ENCODE measurements around the gene HACL1.
A peak's percentile ranks its signal among the peaks of the same experiment; 100 is the strongest.

Gene HACL1

DNA sequence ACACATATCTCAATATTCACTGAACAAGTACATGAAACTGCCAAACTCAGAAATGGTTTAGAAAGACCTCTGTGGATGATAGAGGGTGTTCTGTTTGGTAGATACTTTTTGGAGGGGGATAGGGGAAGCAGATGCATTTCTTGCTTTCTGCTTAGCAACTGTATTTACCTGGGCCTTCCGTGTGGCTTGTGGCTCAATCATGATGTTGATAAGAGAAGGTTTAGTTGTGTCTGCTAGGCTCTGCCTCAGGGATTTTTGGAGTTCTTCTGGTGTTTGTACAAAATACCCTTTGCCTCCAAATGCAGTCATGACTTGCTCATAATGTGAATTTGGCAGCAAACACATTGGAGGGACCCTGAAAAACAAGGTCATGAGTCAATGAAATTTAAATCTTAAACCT is 38.2 kb downstream of the HACL1 start:
- FAIRE-seq (no peak), DNase-seq (ENCODE audit: insufficient read length) (no peak)
- TF ChIP-seq POLR2AphosphoS5 (IDR thresholded peaks at IDR 0.05; ENCODE audit: low read depth, low read length) (no peak), TAF1 (IDR thresholded peaks at IDR 0.05; ENCODE audit: borderline replicate concordance, low read depth, low read length) (no peak), POLR2A (IDR thresholded peaks at IDR 0.05; ENCODE audit: low read depth, low read length) (no peak)

- FAIRE-seq, result no peak
- no peak for DNase-seq (ENCODE audit: insufficient read length)
- TF ChIP-seq POLR2A (IDR thresholded peaks at IDR 0.05; ENCODE audit: low read depth, low read length) (no peak), TAF1 (IDR thresholded peaks at IDR 0.05; ENCODE audit: borderline replicate concordance, low read depth, low read length) (no peak)
Observed at GRCh38 chr3:15562560-15562959, 38.8 kb downstream of the HACL1 start.

DNA sequence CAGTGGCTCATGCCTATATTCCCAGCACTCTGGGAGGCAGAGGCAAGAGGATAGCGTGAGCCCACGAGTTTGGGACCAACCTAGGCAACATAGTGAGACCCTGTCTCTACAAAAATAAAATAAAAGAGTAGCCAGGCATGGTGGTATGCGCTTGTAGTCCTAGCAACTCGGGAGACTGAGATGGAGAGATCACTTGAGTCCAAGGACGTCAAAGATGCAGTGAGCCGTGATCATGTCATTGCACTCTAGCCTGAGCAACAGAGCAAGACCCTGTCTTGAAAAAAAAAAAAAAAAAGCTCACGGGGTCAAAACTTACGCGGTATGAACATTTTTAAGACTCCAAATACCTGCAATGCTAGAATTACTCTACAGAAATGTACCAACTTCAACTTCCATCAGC is 42.8 kb downstream of the HACL1 start:
- no peak for TF ChIP-seq TAF1 (IDR thresholded peaks at IDR 0.05; ENCODE audit: borderline replicate concordance, low read depth, low read length)
- no peak for TF ChIP-seq POLR2A (IDR thresholded peaks at IDR 0.05; ENCODE audit: low read depth, low read length)
- TF ChIP-seq POLR2AphosphoS5 (IDR thresholded peaks at IDR 0.05; ENCODE audit: low read depth, low read length), result no peak
- no peak for FAIRE-seq
- DNase-seq (ENCODE audit: insufficient read length), result no peak

- no peak for TF ChIP-seq TAF1 (IDR thresholded peaks at IDR 0.05; ENCODE audit: borderline replicate concordance, low read depth, low read length)
- TF ChIP-seq POLR2A (IDR thresholded peaks at IDR 0.05; ENCODE audit: low read depth, low read length), result no peak
- no peak for TF ChIP-seq POLR2AphosphoS5 (IDR thresholded peaks at IDR 0.05; ENCODE audit: low read depth, low read length)
- DNase-seq (ENCODE audit: insufficient read length) (no peak), FAIRE-seq (peak; percentile 81)
Observed at GRCh38 chr3:15557511-15557946, 43.8 kb downstream of the HACL1 start.

DNA sequence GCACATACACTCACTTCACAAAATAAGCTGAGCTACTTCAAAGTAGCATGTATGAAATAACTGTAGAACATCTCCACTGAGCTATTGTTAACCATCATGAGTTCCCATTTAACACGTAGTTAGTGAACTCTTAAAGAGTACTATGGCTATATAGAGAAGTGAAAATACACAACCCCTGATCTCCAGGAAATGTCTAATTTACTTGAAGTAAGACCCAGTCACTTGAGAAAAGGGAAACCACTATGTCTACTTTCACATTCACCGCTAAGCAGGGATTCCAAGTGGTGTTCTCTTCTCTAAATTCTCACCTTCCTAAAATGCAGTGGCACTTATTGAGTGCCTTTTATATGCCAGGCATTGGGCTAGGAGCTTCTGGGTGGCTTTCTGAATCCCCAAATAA is 44.9 kb downstream of the HACL1 start:
- DNase-seq (ENCODE audit: insufficient read length) (no peak), FAIRE-seq (peak; percentile 89)
- TF ChIP-seq POLR2AphosphoS5 (IDR thresholded peaks at IDR 0.05; ENCODE audit: low read depth, low read length), result no peak
- TF ChIP-seq TAF1 (IDR thresholded peaks at IDR 0.05; ENCODE audit: borderline replicate concordance, low read depth, low read length), result no peak
- TF ChIP-seq POLR2A (IDR thresholded peaks at IDR 0.05; ENCODE audit: low read depth, low read length), result no peak

- FAIRE-seq, result no peak
- TF ChIP-seq TAF1 (IDR thresholded peaks at IDR 0.05; ENCODE audit: borderline replicate concordance, low read depth, low read length), result no peak
- TF ChIP-seq POLR2A (IDR thresholded peaks at IDR 0.05; ENCODE audit: low read depth, low read length), result no peak
- no peak for TF ChIP-seq POLR2AphosphoS5 (IDR thresholded peaks at IDR 0.05; ENCODE audit: low read depth, low read length)
- no peak for DNase-seq (ENCODE audit: insufficient read length)
Observed at GRCh38 chr3:15553749-15554148, 47.6 kb downstream of the HACL1 start.

- FAIRE-seq (no peak), DNase-seq (ENCODE audit: insufficient read length) (no peak)
- TF ChIP-seq TAF1 (IDR thresholded peaks at IDR 0.05; ENCODE audit: borderline replicate concordance, low read depth, low read length), result no peak
- no peak for TF ChIP-seq POLR2AphosphoS5 (IDR thresholded peaks at IDR 0.05; ENCODE audit: low read depth, low read length)
- TF ChIP-seq POLR2A (IDR thresholded peaks at IDR 0.05; ENCODE audit: low read depth, low read length), result no peak
Observed at GRCh38 chr3:15551902-15552301, 49.5 kb downstream of the HACL1 start.

DNA sequence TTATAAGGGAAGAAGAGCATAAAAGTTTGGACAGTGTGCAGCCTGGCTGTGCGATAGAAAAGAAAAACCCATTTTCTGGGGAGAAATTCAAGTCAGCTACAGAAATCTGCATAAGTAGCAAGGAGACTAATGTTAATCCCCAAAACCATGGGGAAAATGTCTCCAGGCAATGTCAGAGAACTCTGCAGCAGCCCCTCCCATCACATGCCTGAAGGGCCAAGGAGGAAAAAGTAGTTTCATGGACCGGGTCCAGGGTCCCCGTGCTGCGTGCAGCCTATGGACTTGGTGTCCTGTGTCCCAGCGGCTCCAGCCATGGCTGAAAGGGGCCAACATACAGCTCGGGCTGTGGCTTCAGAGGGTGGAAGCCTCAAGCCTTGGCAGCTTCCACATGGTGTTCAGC is 51.5 kb downstream of the HACL1 start:
- no peak for FAIRE-seq
- no peak for DNase-seq (ENCODE audit: insufficient read length)
- TF ChIP-seq POLR2AphosphoS5 (IDR thresholded peaks at IDR 0.05; ENCODE audit: low read depth, low read length), result no peak

DNA sequence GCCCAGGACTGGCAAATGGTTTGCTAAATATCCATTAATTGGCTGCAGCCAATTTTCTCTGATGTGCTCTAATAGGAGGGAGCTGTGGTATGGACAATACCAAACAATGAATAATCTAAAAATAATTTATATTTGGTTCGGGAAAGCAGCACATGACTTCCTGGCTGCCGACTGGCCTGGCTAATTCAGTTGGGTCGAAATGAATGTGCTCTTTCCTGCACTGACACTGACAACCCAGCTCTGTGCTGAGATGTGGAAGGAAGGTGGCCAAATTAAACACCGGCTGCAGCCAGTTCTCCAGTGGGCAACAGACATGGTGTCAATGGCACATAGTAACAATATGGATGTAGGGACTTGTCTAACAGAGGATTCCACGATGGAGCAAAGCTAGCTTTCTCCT is 58.8 kb downstream of the HACL1 start:
- no peak for FAIRE-seq
- TF ChIP-seq TAF1 (IDR thresholded peaks at IDR 0.05; ENCODE audit: borderline replicate concordance, low read depth, low read length) (no peak), POLR2A (IDR thresholded peaks at IDR 0.05; ENCODE audit: low read depth, low read length) (no peak), POLR2AphosphoS5 (IDR thresholded peaks at IDR 0.05; ENCODE audit: low read depth, low read length) (no peak)
- DNase-seq (ENCODE audit: insufficient read length), result no peak

DNA sequence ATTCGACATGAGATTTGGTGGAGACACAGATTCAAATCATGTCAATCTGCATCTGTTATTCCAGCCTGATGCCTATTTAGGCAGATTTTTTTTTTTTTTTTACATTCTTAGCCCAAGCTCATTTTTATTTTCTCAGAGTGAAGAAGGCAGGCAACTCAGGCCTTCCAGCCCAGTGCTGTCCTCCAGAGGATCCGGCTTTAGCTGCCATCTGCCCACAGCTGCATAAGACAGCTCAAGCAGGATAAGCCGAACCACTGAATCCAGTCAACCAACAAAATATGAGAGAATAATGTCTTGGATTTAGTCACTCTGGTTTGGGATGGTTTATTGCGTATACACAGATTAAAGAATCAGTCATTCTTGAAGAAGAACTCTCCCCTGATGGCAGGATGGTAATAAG is 60.0 kb downstream of the HACL1 start:
- TF ChIP-seq POLR2AphosphoS5 (IDR thresholded peaks at IDR 0.05; ENCODE audit: low read depth, low read length) (no peak), TAF1 (IDR thresholded peaks at IDR 0.05; ENCODE audit: borderline replicate concordance, low read depth, low read length) (no peak), POLR2A (IDR thresholded peaks at IDR 0.05; ENCODE audit: low read depth, low read length) (no peak)
- no peak for DNase-seq (ENCODE audit: insufficient read length)
- FAIRE-seq, result no peak

DNA sequence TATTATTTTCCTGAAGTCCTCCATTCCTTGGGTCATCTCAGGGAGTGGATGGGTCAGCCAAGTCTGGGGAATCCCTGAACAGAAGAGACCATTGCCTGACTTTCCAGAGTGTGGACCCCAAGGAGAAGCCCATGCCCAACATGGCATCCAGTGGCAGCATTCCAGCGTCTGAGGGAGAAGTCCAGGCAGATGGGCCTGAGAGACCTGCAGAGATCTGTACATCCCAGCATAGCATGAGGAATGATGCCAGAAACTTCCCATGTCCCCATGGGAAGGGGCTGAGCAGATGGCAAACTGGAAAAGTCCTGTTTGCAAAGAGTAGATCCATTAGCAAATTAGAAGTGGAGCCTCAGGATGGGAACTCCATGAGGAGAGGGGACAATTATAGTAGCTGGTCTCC is 62.3 kb downstream of the HACL1 start:
- DNase-seq (ENCODE audit: insufficient read length), result no peak
- no peak for TF ChIP-seq POLR2A (IDR thresholded peaks at IDR 0.05; ENCODE audit: low read depth, low read length)
- TF ChIP-seq POLR2AphosphoS5 (IDR thresholded peaks at IDR 0.05; ENCODE audit: low read depth, low read length), result no peak
- no peak for TF ChIP-seq TAF1 (IDR thresholded peaks at IDR 0.05; ENCODE audit: borderline replicate concordance, low read depth, low read length)
- no peak for FAIRE-seq

DNA sequence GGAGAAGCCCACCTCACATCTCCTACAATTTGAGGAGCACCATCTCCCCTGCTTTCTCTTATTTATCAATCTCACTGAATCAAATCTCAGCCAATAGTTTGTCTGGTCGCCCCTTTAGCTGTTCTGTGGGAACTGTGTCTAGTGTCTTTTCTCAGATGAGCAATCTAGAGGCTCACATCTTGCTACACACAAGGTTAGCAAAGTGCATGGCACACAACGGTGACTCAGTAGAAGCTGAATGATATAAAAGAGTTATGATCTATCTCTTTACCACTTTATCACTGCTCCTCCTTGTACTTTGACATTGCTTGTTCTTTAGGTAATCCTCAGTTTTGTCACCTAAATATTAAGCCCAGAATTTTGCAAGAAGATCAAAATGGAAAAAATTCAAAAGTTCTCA is 63.0 kb downstream of the HACL1 start:
- no peak for FAIRE-seq
- TF ChIP-seq TAF1 (IDR thresholded peaks at IDR 0.05; ENCODE audit: borderline replicate concordance, low read depth, low read length), result no peak
- no peak for TF ChIP-seq POLR2AphosphoS5 (IDR thresholded peaks at IDR 0.05; ENCODE audit: low read depth, low read length)
- no peak for TF ChIP-seq POLR2A (IDR thresholded peaks at IDR 0.05; ENCODE audit: low read depth, low read length)
- no peak for DNase-seq (ENCODE audit: insufficient read length)

DNA sequence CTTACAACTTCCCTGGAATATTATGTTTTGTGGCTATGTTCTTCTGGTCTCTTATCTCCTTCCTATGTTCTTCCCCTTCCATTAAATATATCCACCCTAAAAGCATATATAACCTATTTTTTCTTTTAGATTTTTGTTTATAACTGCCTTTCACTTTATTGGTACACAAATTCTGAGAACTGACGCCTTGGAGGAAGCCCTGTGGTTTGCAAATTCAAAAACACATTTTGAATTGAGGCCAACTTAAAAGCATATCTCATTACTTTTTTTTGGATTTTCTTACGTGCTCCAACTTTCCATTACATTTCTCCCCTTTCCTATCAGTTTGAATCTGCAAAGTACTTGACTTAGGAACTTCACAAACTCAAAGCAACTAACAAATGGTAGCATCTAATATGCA is 64.5 kb downstream of the HACL1 start:
- TF ChIP-seq POLR2A (IDR thresholded peaks at IDR 0.05; ENCODE audit: low read depth, low read length) (no peak), POLR2AphosphoS5 (IDR thresholded peaks at IDR 0.05; ENCODE audit: low read depth, low read length) (no peak), TAF1 (IDR thresholded peaks at IDR 0.05; ENCODE audit: borderline replicate concordance, low read depth, low read length) (no peak)
- FAIRE-seq, result no peak

More for the DNA sequence above, 64.5 kb downstream of the HACL1 start:
- no peak for DNase-seq (ENCODE audit: insufficient read length)

Measured in GM12892 (cell line).